Measurements from ENCODE around the gene CD2BP2. TPM values are rescaled to one million over a fixed set of nuclear protein-coding genes. Genes with fewer than 3 reads are reported as not detected.

The CD2BP2 gene
- total and polyA plus RNA-seq, 9 of the 15 experiments (the other 6 are each of a cell fraction or from before 2014, with no cell fraction given), result 3.9 to 51.1 (median 32.8) TPM

GRCh38 chr16:30352488-30353401 is 2.4 kb downstream of the CD2BP2 start:
- in situ Hi-C loops (cut with MboI) (loop anchor here (25.0 kb wide), 1 partner anchor 890 kb away; the partner anchor contains the start of genes BOLA2, SLX1B and SULT1A4), intact Hi-C loops (cut with micrococcal nuclease) (no loop called here)
- Histone ChIP-seq H3K9ac (ENCODE audit: insufficient read depth in 1 of 2, low read depth in 2 of 2, low read length in 2 of 2) (peak overlapping the region in 1 of 2 experiments; percentile 96; a peak in 1 of 4 replicates), H3K9me1 (ENCODE audit: control insufficient read depth, insufficient read depth, low read length) (no peaks in the 10 kb centered on the region), H3K4me3 (no peak overlapping the region), H3K36me3 (ENCODE audit: control insufficient read depth, insufficient read depth, low read length) (peaks cover 52% of the 10 kb centered on the region; the same call in 2 of the 3 replicates), H3K27ac (ENCODE audit: extremely low read depth, low read depth, low read length) (no peak overlapping the region), H4K20me1 (replicated peaks; ENCODE audit: control insufficient read depth, insufficient read depth, low read length) (no peaks in the 10 kb centered on the region), H2AFZ (ENCODE audit: low read depth, low read length) (no peak overlapping the region), H3K79me2 (ENCODE audit: control insufficient read depth, insufficient read depth, low read length) (peaks cover 30% of the 10 kb centered on the region), H3K4me2 (ENCODE audit: insufficient read depth, low read length) (no peak overlapping the region), H3K4me1 (replicated peaks in 1 of 2; ENCODE audit: control insufficient read depth in 2 of 2, insufficient read depth in 2 of 2, low read length in 2 of 2) (peaks cover 13 to 34% of the 10 kb centered on the region in 2 experiments; a peak in 4 of 5 replicates), H3K27me3 (ENCODE audit: control insufficient read depth in 2 of 2, insufficient read depth in 2 of 2, low read length in 2 of 2) (no peaks in the 10 kb centered on the region), H3K9me3 (replicated peaks; ENCODE audit: control insufficient read depth, insufficient read depth, low read depth, low read length) (no peaks in the 10 kb centered on the region)
- ATAC-seq (no peak), DNase-seq (ENCODE audit: extremely low read depth in 1 of 4, low spot score in 3 of 4) (peak in 2 of 4 experiments; percentile 35 to 37), FAIRE-seq (no peak)
- TF ChIP-seq ETV1 (tag; conservative IDR thresholded peaks at IDR 0.05; ENCODE audit: low read depth) (peak; percentile 44; the same call in 1 of the 2 replicates), CTCF (IDR thresholded peaks at IDR 0.05 in 2 of 3, conservative IDR thresholded peaks at IDR 0.05 in 1 of 3; ENCODE audit: insufficient read depth in 2 of 3, low read depth in 1 of 3, low read length in 3 of 3) (peak; percentile 36 to 46 (median 44); a peak in 3 of 6 replicates), STAG1 (CRISPR knock-in tag; IDR thresholded peaks at IDR 0.05; ENCODE audit: borderline replicate concordance) (no peak), MTF1 (CRISPR knock-in tag; IDR thresholded peaks at IDR 0.05; ENCODE audit: borderline replicate concordance) (no peak)
- ChIA-PET CTCF (ENCODE audit: low intra/inter-chr PET ratio) (no interaction called here), POLR2A (interaction anchor here (0.6 to 3.1 kb wide), 6 partner anchors 8 to 32 kb away, joined by 3 to 15 read pairs (median 4); partner anchors contain the start of gene TBC1D10B)
- no TSS peak for BruUV-seq (replicated peaks)
- WGBS (ENCODE audit: insufficient coverage, low coverage, missing lambda C conversion rate), result 86% methylated on average over 13 of the region's 14 CpGs
